Measurements from ENCODE around the gene ZNF581.

Gene ZNF581

GRCh38 chr19:55691561-55692481 lies 48.4 kb downstream of the ZNF581 start:
- no peak overlapping the region for H3K27ac ChIP-seq (ENCODE audit: low read depth, low read length, poor library complexity, severe bottlenecking)
- H3K36me3 ChIP-seq (ENCODE audit: insufficient read depth, low read length) = peaks cover 94% of the 10 kb centered on the region
- H4K20me1 ChIP-seq (ENCODE audit: insufficient read depth, low read length) = no peaks in the 10 kb centered on the region
- H3K4me2 ChIP-seq (ENCODE audit: low read length) = no peak overlapping the region
- H3F3A ChIP-seq (ENCODE audit: insufficient read depth, low read length) = no peaks in the 10 kb centered on the region
- no peak overlapping the region for H3K9ac ChIP-seq (ENCODE audit: low read length)
- H2AFZ ChIP-seq (ENCODE audit: low read length) = no peak overlapping the region
- no peaks in the 10 kb centered on the region for H3K9me3 ChIP-seq (ENCODE audit: low read length)
- H3K79me2 ChIP-seq (ENCODE audit: insufficient read depth, low read length) = no peaks in the 10 kb centered on the region
- TF ChIP-seq EZH2 (IDR thresholded peaks at IDR 0.05; ENCODE audit: borderline replicate concordance, low read length) = no peak
- no peak for TF ChIP-seq CTCF (IDR thresholded peaks at IDR 0.05; ENCODE audit: low read length)
- no peaks in the 10 kb centered on the region for H3K9me2 ChIP-seq (ENCODE audit: low read depth, low read length)
- H3K4me1 ChIP-seq (ENCODE audit: insufficient read depth, low read length, severe bottlenecking) = no peaks in the 10 kb centered on the region
- no peak overlapping the region for H3K4me3 ChIP-seq (ENCODE audit: low read depth, low read length, poor library complexity, severe bottlenecking)
- no peaks in the 10 kb centered on the region for H3K27me3 ChIP-seq (ENCODE audit: insufficient read depth, low read length)

- H3K9me3 ChIP-seq (ENCODE audit: low read length) = no peaks in the 10 kb centered on the region
- H3K36me3 ChIP-seq (ENCODE audit: insufficient read depth, low read length) = peaks cover 94% of the 10 kb centered on the region
- no peaks in the 10 kb centered on the region for H3F3A ChIP-seq (ENCODE audit: insufficient read depth, low read length)
- no peaks in the 10 kb centered on the region for H3K79me2 ChIP-seq (ENCODE audit: insufficient read depth, low read length)
- H3K9me2 ChIP-seq (ENCODE audit: low read depth, low read length) = no peaks in the 10 kb centered on the region
- no peaks in the 10 kb centered on the region for H4K20me1 ChIP-seq (ENCODE audit: insufficient read depth, low read length)
- no peak overlapping the region for H2AFZ ChIP-seq (ENCODE audit: low read length)
- no peaks in the 10 kb centered on the region for H3K27me3 ChIP-seq (ENCODE audit: insufficient read depth, low read length)
- TF ChIP-seq CTCF (IDR thresholded peaks at IDR 0.05; ENCODE audit: low read length) (no peak), EZH2 (IDR thresholded peaks at IDR 0.05; ENCODE audit: borderline replicate concordance, low read length) (no peak)
- no peak overlapping the region for H3K9ac ChIP-seq (ENCODE audit: low read length)
- H3K4me3 ChIP-seq (ENCODE audit: low read depth, low read length, poor library complexity, severe bottlenecking) = no peak overlapping the region
- H3K4me2 ChIP-seq (ENCODE audit: low read length) = no peak overlapping the region
- H3K27ac ChIP-seq (ENCODE audit: low read depth, low read length, poor library complexity, severe bottlenecking) = no peak overlapping the region
- H3K4me1 ChIP-seq (ENCODE audit: insufficient read depth, low read length, severe bottlenecking) = no peaks in the 10 kb centered on the region
Observed at GRCh38 chr19:55692681-55693081, 49.2 kb downstream of the ZNF581 start.

GRCh38 chr19:55693336-55693974 lies 50.0 kb downstream of the ZNF581 start:
- Histone ChIP-seq H3K9me3 (ENCODE audit: low read length) (no peaks in the 10 kb centered on the region), H2AFZ (ENCODE audit: low read length) (no peak overlapping the region), H4K20me1 (ENCODE audit: insufficient read depth, low read length) (no peaks in the 10 kb centered on the region), H3F3A (ENCODE audit: insufficient read depth, low read length) (no peaks in the 10 kb centered on the region), H3K27ac (ENCODE audit: low read depth, low read length, poor library complexity, severe bottlenecking) (no peak overlapping the region), H3K79me2 (ENCODE audit: insufficient read depth, low read length) (no peaks in the 10 kb centered on the region), H3K9me2 (ENCODE audit: low read depth, low read length) (no peaks in the 10 kb centered on the region), H3K9ac (ENCODE audit: low read length) (no peak overlapping the region), H3K4me2 (ENCODE audit: low read length) (no peak overlapping the region), H3K36me3 (ENCODE audit: insufficient read depth, low read length) (peaks cover 92% of the 10 kb centered on the region), H3K27me3 (ENCODE audit: insufficient read depth, low read length) (no peaks in the 10 kb centered on the region), H3K4me1 (ENCODE audit: insufficient read depth, low read length, severe bottlenecking) (no peaks in the 10 kb centered on the region), H3K4me3 (ENCODE audit: low read depth, low read length, poor library complexity, severe bottlenecking) (no peak overlapping the region)
- TF ChIP-seq EZH2 (IDR thresholded peaks at IDR 0.05; ENCODE audit: borderline replicate concordance, low read length) (no peak), CTCF (IDR thresholded peaks at IDR 0.05; ENCODE audit: low read length) (no peak)
